HS-5 (cell line): Measurements from ENCODE around the gene LMX1B.

Experiments
- DNase-seq: peaks from one replicate; pipeline ENCODE4 v3.0.0-alpha.2; 2012; ENCODE audit warnings: low read depth

LMX1B gene

DNA sequence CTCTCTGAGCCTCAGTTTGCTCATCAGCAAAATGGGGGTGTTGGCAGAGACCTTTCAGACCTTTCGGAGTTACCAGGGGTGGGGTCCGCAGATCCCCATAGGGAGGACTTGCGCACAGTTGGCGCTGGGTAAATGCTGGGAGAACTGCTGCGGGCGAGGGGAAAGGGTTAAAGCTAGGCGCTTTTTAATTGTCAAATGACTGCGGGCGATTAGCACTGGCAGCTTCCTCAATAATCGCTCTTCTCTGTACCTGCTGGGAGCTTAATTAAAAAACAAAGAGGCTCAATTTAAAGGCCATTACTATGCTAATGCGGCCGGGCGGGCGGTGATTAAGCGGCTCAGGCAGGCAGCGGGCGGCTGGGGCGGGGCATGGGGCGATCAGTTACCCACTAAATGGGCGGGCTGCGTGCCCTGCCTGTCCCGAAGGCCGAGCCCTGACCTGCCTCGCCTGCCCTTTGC lies 63.0 kb downstream of the LMX1B start:
- no peak for DNase-seq

DNA sequence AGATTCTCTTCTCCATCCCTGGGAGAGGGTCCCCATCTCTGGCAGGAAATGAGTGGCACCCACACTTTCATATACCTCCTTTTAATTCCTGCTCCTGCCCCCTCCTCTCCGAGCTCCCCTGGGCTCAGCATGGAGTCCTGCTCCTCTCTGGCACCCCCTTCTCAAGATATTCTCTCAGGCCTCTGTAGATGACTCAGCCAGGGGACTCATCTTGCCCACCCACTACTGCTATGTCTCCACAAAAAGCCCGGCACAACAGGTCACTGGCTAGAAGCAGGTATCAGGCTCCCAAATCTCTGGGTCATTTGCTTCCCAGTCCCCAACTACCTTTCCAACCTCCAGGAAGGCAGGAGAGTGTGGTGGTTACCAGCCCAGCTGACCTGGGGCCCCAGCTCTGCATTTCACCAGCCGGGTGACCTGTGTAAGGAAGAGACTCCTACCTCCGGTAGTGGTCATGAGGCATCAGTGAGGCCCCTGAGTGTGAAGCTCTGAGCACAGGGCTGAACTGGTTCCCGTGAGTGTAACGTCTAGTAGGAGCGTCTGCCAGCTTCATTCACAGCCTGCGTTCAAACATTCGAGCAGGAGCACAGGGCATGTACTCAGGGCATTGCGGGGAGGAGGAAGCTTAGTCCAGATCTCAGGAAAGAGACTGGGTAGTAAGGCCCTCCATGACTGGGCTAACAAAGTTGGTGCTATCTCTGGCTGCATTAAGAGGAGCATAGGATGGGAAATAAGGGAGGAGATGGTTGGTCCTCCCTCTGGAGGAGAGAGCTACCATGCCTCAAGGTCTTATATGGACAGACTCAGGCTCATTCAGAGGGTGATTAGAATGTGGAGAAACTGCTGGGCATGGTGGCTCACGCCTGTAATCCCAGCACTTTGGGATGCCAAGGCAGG lies 63.7 kb downstream of the LMX1B start:
- DNase-seq: no peak

DNA sequence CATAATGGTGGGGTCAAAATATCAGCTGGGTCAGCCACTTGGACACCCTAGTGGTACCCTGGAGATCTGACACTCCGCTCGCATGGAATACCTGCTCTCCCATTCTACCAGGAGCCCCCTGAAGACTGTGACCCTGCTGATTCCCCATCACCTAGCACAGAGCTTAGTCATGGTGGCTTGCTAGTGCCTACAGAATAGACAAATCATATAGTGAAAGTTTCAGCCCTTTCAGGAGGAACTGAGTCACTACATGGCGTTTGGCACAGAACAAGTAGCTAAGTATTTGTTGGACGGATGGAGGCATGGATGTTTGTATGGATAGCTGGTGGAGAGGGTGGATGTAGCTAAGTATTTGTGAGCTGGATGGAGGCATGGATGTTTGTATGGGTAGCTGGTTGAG lies 65.3 kb downstream of the LMX1B start:
- DNase-seq: no peak

DNA sequence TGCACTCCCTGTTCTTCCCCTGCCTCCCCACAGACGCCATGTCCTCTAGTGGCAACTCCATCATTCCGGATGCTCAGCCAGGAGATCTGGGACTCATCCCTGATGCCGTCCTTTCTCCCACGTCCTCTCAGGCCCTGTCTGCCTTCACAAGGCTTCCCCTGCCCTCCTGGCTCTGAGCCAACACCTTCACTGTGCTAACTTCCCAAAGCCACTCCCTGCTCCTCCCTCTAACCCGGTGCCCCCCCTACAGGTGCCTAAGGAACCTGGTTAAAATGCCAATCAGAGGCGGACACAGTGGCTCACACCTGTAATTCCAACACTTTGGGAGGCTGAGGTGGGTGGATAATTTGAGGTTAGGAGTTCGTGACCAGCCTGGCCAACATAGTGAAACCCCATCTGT lies 67.6 kb downstream of the LMX1B start:
- DNase-seq: no peak

DNA sequence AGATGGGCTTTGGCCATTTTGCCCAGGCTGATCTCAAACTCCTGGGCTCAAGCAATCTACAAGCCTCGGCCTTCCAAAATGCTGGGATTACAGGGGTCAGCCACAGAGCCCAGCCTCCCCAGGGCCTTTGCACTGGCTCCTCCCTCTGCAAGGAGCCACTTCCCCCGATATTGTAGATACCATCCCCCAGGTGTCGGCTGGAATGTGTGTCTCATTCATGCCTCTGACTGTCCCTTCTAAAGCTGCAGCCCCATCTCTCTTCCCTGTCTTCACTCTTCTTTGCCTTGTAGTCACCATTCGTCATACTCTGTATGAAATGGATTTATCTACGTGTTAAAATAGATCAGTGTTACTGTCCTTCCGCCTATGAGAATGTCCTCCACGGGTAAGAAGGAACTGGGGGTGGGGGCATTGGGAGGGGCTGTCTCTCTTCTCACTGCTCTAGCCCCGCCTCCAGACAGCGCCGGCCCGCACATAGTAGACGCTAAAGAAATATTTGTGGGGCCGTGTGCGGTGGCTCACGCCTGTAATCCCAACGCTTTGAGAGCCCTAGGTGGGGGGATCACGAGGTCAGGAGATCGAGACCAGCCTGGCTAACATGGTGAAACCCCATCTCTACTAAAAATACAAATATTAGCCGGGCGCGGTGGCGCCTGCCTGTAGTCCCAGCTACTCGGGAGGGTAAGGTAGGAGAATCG lies 68.5 kb downstream of the LMX1B start:
- DNase-seq: no peak

DNA sequence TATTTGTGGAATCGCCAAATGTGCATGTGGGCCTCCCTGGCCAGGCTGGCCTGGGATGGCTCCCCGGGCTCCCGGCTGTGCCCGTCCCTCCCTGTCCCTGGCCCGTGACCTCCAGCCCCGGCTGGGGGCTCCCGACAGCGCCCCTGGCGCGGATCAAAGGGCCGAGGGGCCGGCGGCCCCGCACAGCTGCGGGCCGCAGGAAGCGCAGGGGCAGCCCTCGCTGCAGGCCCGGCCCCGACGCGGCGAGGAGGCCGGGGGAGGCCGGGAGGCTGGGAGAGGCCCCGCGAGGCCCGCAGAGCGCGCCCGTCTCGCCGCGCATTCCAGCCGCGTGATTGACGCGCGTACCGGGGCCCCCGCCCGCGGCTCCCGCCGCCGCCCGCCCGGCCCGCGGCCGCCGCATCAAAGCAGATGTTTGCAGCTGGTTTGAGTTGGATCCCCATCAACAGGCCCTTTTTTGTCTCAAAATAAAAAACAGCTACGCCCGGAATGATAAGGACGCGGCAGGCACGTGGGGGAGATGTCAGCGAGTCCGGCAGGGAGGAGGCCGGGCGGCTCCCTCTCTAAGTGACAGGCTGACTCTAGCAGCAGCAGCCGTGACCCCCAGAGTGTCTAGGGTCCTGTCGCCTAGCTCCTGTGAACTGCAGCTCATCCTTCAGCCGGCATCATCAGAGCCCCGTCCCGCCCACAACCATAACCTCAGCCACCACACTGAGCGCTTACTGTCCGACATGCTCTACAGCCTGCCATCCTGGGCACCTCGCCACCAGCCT lies 69.4 kb downstream of the LMX1B start:
- no peak for DNase-seq

DNA sequence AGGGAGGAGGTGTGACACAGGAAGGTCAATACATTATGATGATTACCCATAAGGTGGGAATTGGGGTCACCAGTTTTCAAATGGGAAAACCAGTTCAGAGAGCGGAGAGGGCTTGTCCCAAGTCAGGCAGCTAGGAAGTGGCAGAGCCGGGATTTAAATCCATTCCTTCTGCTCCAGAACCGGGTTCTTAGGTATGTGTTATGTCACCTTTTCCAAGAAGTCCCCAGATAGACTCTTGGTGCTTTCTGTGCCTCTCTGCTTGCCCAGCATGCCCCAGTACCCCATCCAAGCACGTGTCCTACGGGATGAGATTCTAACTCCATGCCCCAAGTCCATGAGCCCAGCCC lies 69.9 kb downstream of the LMX1B start:
- no peak for DNase-seq

DNA sequence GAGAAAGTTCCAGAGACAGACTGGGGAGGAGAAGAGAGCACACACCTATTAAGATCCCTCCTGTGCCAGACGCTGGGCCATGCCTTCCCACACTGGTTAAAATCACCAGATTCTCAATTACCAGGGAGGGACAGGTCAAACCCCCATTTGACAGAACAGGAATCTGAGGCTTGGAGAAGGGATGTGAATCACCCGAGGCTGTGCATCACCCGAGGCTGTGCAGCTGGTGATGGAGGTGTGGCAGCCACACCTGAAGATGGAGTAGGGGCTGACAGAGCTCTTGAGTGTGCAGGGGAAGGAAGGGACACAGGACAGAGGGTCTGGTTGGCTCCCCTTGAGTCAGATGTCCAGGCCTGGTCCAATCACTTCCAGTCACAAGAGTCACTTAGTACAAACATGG lies 70.6 kb downstream of the LMX1B start:
- DNase-seq: no peak

DNA sequence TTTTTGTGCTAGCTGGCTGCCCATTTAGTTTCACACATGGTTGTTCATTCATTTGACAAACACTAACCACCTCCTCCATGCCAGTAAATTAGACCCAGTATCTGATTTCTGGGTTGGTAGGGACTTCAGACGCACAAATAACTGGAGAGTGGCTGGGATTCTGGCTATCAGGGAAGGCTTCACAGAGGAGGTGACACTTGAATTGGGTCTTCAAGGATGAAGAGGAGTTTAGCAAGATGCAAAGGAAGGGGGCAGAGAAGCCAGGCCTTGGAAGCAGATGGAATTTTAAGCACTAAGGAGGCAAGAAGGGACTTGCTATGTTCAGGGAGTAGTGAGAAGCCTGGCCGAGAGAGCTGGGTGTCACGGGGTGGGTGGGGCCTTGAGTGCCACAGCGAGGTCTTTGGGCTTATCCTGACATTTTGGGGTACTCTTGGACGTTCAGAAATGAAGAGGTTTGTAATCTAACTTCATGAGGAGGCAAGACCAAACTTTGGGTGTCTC lies 71.3 kb downstream of the LMX1B start:
- no peak for DNase-seq

DNA sequence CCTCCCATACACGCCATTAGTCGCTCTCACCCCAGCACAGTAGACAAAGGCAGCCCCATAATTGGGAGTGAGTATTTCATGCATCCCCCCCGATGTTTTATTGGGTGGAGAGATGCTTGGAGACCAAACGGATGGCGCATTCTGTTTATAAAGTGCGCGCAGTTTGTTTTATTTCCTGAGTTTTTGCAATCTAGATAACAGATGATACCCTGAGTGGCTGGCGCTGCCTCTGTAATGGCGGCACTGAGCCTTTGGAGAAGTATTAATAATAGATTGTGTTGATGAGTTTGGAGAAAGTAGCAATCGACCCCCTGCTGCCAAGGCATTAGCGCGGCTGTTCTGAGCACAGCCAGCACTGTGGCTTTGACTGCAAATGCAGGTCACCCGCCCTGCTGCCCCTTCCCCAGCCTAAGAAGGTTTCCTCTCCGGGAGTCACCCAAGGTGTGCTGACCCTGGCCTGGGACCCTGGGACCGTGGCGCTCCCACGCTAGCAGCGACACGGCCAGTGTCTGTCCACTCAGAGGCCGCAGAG lies 74.3 kb downstream of the LMX1B start:
- DNase-seq: no peak

DNA sequence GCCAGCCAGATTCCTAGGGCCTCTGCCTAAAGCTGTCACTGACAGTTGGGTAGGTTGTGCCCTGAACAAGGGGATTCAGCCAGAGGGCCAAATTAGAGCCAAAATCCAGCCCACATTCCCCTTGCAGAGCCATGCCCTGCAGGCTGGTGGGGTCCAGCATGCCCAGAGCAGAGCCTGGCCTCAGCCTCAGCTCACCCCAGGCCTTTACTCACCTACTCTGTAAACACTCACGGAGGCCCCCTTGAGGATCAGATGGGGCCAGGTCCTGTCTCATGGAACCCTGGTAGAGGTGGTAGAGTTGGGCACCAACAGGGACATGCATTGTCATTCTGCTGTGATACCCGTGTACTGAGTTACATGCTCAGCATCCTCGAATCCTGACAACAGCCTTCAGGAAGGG lies 74.9 kb downstream of the LMX1B start:
- DNase-seq: no peak

DNA sequence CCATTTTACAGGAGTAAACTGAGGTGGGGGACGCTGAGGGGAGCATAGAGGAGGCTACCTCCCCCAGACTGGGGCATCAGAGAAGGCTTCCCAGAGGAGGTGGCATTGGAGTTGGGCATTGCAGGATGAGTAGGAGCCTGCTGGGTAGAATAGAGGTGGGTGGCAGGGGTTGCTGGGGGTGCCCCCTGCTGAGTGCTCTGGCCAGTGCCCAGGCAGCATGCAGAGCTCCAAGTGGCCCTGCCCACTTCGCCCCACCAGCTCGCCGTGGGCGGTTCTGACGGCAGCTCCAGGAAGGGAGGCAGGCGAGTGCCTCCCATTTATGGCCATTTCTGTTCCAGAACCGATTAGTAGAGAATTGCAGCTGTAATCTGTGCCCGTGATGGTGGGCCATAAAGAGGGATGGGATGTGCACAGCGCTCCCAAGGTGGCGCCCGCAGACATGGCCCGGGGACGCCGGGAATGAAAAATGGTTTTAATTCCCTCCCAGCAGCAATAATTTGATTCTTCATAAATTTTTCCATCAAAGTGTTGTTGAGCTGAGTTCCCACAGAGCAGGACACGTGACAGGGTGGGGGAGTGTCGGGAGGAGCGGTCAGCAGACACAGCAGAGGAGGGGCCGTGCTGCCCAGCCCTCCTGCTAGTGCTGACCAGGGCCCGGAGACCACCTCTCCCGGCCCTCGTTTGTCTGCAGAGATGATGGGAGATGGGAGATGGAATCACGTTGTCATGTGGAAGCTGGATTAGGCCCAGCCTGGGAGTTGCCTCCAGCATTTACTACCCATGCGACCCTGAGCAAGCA lies 75.5 kb downstream of the LMX1B start:
- no peak for DNase-seq

DNA sequence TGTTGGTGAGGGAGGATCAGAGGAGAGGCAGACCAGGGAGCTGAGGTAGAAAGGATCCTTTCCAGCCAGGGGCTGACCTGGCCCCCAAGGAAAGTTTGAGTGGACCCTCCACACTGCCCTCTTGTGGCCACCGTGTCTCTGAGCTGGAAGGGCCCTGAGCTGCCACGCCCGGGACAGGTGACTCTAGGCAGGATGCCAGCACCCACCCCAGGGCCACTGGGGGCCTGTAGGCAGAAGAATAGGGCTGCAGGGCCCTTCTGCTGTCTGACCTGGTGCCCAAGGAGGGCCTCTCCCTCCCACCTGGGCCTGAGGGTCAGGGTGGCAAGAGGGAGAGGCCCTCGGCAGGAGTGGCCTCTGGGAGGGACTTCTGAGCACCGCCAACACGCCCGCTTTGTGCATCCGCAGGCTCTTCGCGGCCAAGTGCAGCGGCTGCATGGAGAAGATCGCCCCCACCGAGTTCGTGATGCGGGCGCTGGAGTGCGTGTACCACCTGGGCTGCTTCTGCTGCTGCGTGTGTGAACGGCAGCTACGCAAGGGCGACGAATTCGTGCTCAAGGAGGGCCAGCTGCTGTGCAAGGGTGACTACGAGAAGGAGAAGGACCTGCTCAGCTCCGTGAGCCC lies 76.8 kb downstream of the LMX1B start:
- no peak for DNase-seq

DNA sequence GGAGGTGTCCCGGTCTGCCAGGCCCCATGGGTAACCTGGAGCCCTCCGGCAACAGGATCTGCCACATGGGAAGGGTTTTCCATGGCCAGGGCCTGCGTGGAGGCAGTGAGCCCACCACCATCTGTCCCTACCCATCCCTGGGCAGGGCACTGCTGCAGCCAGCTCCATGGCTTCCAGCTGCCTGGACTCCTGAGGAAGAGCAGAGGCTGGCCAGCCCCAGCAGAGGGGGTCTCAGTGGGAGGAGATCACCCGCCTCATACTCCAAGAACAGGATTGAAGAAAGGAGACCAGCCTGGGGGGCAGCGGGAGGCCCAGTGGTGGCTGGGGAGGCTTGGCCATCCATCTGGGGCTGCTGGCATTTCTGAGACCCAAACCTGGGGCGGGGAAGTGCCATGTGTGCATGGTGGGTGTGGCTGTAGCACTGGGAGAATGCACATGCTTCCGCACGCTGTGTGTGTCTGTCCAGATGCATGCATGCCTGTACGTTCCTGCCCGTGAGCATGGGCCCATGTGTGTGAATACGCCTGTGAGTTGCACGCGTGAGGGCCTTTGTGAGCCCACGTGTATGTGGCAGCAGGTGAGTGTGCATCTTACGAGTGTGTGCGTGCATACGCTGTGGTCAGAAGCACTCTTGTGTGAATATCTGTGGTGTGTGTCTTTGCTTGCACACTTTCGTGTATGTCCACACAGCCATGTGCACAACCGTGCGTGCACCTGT lies 78.5 kb downstream of the LMX1B start:
- no peak for DNase-seq

DNA sequence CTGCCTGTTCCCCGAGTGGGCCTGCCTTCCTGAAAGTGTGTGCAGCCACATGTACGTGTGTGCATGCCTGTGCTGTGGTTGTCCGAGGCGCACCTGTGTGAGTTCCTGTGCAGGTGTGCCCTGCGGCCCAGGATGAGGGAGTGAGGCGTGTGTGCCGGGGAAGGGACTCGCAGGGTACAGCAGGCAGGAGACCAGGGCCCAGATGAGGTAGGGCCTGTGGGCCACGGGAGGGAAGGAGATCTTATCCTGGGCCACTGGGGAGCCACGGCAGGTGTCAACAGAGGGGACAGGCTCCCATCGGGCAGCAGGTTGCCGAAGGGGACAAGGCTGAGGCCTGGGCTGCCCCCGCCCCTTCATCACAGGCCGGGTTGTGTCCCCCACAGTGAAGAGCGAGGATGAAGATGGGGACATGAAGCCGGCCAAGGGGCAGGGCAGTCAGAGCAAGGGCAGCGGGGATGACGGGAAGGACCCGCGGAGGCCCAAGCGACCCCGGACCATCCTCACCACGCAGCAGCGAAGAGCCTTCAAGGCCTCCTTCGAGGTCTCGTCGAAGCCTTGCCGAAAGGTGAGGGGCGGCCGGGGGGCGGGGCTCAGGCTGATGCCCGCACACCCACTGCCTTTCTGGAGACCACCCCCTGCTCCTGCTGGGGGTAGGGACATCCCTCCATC lies 79.2 kb downstream of the LMX1B start:
- DNase-seq: no peak

DNA sequence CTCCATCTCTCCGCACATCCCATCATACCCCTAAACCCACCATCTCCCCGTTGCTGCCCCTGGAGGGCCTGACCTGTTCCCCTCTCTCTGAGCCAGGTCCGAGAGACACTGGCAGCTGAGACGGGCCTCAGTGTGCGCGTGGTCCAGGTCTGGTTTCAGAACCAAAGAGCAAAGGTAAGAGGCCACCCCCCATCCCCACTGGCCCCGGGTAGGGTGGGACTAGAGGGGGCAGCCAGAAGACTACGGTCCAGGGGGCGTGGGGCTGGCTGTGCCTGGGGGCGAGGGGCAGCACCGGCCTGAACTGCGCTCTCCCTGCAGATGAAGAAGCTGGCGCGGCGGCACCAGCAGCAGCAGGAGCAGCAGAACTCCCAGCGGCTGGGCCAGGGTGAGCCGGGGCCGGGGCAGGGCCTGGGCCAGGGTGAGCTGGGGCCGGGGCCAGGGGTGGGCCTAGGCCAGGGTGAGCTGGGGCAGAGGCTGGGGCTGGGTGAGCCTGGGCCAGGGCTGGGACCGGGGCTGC lies 79.8 kb downstream of the LMX1B start:
- no peak for DNase-seq

DNA sequence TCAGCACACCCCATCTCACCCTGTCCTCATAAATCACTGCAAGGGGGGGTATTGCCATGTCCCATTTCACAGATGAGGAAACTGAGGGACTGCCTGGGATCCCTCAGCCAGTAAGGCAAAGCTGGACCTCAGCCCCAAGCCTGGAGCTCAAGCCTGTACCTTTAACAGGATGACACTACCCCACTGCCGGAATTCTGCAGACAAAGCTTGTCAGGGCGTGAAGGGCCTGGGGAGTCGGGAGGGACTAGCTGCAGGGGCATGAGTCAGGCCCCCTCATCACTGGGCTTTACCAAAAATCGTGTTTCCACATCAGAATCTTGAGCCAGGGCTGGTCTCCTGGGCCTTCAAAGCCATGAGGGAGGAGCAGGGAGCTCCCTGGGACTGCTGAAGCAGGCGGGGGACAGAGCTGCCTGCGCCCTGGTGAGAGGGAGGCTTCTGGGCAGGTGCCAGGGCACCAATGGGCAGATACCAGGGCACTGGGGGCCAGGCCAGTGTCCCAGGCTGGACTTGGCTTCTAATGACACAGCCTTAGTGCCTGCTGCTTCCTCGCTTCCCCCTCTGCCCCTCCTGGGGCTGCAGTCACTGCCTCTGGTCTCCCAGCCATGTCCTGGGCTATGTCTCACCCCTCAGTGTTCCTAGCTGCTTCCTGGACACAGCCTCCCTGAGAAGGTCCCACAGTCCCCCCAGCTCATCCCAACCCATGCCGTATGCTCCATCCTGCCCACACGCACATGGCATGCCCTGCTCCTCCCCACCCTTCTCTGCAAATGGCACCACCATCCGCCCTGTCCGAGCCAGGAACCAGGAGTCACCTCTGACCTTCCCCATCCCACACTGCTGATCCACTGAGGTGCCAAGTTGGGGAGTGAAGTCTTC lies 80.7 kb downstream of the LMX1B start:
- no peak for DNase-seq

DNA sequence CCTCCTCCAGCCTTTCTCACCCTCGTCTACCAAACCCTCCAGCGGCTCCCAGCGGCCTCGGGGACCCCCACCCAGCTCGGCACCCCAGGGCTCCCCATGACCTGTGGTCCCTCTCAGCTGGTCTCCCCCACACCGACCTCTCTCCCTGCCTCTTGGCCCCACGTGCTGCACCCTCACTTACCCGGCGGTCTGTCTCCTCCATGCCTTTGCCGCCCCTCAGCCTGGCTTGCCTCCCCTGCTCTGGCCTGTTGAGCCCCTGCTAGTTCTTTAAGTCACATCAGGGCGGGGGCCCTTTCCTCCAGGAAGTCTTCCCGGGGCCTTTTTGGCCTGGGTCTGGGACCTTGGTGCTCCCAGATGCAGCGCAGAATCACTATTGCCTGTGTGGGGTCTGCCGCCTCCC lies 81.5 kb downstream of the LMX1B start:
- DNase-seq: no peak
